GM21737 (cell line): Measurements from ENCODE around the gene LIMCH1.

ENCODE experiments used
- ATAC-seq: cut with Tn5 transposase; IDR thresholded peaks from one replicate; pipeline ENCODE4 v1.9.1; 2021; ENCODE audit warnings: mild to moderate bottlenecking, moderate library complexity; ENCODE audit not compliant: unreplicated experiment

LIMCH1 gene

GRCh38 chr4:41567186-41567585 lies 29.2 kb downstream of the LIMCH1 start:
- no peak for ATAC-seq

- no peak for ATAC-seq
These were observed 30.4 kb downstream of the LIMCH1 start for GRCh38 chr4:41568363-41568762.

GRCh38 chr4:41569961-41570360 lies 32.0 kb downstream of the LIMCH1 start:
- ATAC-seq: no peak

DNA sequence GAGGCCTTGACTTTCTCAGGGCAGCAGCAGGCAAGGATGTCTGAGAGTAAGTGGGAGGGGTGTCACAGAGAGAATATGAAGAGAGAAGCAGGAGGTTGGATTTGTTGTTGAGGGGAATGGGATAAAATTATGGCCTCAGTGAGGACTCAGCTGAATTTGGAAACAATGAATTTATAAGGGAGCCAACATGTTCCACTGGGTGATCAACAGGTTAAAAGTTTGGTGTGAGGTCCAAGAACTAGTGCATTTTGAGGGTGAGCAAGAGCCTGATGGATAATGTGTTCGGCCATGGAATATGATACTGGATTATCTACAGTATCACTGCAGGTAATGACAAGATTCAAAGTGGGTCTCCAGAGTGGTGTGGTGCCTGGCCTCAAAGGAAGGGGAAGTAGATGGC lies 33.5 kb downstream of the LIMCH1 start:
- no peak for ATAC-seq

- ATAC-seq: no peak
These were observed 34.6 kb downstream of the LIMCH1 start for GRCh38 chr4:41572516-41572915.

DNA sequence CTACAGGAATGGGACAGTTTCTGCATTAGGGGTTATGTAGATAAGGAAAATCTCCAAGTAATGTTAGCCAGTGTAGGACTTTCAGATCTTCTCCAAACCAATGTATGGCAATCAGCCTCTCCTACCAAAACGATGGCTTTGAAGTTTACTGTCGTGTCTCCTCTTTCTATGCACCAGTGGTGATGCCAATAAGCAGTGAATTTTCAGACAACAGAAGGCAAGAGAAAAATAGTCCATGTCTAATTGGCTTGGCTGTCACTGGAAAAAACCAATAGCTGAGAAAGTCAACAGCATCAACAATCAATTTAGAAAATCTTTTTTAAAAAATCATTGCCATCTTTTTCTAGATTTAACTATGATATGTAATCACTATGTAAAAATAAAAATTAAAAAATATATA lies 35.0 kb downstream of the LIMCH1 start:
- ATAC-seq: no peak

GRCh38 chr4:41573502-41574001 lies 35.6 kb downstream of the LIMCH1 start:
- ATAC-seq: no peak

GRCh38 chr4:41575207-41575606 lies 37.2 kb downstream of the LIMCH1 start:
- no peak for ATAC-seq

- no peak for ATAC-seq
These were observed 37.7 kb downstream of the LIMCH1 start for GRCh38 chr4:41575665-41576064.

DNA sequence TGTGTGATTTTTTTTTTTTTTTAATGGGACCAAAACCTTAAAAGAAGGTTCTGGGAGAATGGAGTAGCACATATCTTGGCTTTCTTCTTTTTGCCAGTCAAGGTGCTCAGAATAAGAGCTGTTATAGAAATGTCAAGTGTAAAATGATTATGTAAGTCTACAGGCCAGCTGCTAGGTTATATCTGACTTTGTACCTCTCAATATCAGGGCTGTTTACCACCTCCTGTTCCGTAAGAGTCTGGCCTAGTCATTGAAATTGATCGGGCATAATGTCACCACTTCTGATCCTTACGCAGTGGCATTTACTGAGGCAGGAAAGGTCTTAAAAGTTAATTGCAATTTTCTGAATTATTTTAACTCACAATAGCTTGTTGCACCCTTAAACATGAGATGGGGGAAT lies 41.1 kb downstream of the LIMCH1 start:
- ATAC-seq: no peak

- no peak for ATAC-seq
These were observed 41.6 kb downstream of the LIMCH1 start for GRCh38 chr4:41579526-41579925.

- no peak for ATAC-seq
These were observed 42.0 kb downstream of the LIMCH1 start for GRCh38 chr4:41580007-41580406.

- ATAC-seq: no peak
These were observed 48.8 kb downstream of the LIMCH1 start for GRCh38 chr4:41586675-41587225.

GRCh38 chr4:41587286-41587685 lies 49.3 kb downstream of the LIMCH1 start:
- no peak for ATAC-seq

- no peak for ATAC-seq
These were observed 52.6 kb downstream of the LIMCH1 start for GRCh38 chr4:41590591-41590990.

DNA sequence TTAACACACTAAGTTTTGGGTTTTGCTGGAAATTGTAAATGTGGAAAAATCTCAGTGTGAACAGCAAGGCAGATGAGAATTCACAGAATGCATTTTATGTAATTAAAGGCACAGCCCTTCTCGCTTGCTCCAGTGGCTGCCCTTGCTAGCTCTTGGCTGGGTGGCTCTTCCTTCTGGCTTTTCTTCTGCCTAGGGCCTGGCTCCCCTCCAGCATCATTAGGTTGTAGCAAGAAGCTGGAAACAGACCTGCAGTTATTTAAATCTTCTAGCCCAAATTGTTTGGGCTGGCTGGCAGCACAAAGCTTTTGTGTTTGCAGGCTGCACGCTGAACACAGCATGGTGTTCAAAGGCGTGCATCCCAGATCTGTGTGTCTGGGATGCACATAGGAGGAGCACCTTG lies 56.5 kb downstream of the LIMCH1 start:
- no peak for ATAC-seq

- no peak for ATAC-seq
These were observed 59.5 kb downstream of the LIMCH1 start for GRCh38 chr4:41597494-41597893.

- no peak for ATAC-seq
These were observed 60.6 kb downstream of the LIMCH1 start for GRCh38 chr4:41598580-41598979.

DNA sequence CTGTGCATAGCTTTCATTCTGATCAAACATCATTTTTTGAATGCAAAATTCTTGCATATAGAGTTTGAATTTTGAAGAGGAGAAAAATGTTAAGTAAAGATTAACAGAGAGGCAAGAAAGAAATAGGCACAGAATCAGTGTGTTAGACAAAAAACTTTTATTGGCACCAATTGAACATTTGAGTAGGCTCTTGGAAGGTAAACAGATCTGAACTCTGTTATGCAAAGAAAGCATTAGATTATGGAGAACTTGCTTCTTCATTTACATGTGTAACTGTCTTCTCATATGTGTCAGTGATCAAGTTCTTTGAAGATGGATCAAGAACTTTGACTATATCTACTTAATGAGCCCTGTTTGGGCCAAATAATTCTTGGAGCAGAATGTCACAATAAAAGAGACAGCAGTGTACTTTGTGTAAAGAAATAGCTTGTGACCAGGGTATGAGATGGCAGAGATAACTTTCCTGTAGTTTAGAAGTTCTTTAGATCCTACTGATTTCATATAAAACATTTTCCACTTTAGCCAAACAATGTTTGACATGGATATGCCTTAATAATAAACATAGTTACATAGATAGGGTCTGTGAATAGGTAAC lies 61.3 kb downstream of the LIMCH1 start:
- no peak for ATAC-seq

DNA sequence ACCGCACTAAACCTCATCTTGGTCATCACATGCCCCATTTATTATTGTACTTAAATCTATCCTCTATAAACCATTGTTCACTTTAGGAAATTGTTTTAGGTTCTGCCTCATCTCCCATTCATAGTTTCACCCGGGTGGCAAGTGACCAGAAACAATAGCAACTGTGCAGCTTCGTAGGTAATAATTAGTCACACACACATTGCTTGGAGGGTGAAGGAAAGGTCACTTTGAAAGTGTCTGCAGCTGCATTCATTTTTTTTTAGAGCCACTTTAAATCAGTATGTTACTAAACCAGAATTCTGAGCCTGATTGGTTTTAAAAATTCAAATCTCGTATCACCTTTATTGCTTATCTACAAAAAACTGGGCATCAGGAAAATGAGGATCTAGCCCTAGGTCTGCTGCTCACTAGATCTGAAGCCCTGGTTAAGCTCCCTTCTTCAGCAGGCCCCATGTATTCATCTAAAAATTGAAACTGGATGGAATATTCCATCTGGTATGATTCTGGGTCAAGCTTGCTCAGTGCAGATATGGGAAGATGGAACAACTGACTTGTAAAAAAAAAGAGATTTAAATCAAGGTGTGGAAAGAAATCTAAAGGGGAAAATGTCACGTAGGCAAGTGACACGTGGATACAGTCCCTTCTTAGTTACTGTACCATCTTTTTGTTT lies 62.4 kb downstream of the LIMCH1 start:
- ATAC-seq: no peak

GRCh38 chr4:41601025-41601424 lies 63.1 kb downstream of the LIMCH1 start:
- ATAC-seq: no peak

DNA sequence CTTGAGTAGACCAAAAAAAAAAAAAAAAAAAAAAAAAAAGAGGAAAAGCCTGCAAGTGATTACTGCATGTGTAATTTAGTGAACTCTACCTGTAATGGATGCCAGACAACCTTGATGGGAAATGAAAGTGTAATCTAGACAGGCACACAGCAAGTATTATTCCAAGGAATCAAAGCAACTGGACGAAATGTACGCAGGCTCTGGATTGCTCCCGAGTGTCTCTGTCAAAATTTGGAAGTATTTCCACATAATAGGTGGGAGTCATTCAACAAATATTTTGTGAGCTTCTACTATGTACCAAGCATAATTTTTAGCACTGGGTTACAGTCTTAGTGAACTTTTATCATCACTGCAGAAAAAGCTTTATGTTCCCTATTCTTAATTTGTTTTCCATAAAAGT lies 64.2 kb downstream of the LIMCH1 start:
- ATAC-seq: no peak
